ENCODE data around the gene PARD3. TPM values are rescaled to one million over a fixed set of nuclear protein-coding genes. Genes with fewer than 3 reads are reported as not detected.

PARD3 gene
- total and polyA plus RNA-seq, 2 experiments from 2014 or later: 47.2 to 59.7 TPM

GRCh38 chr10:34241226-34242000 is 573.7 kb downstream of the PARD3 start:
- Histone ChIP-seq H3K4me1 (ENCODE audit: insufficient read depth) (no peaks in the 10 kb centered on the region), H3K36me3 (replicated peaks; ENCODE audit: insufficient read depth, low read depth) (no peaks in the 10 kb centered on the region), H3K4me2 (no peak overlapping the region), H3K27ac (no peak overlapping the region), H3K27me3 (no peaks in the 10 kb centered on the region), H3K4me3 (no peak overlapping the region), H3K9me2 (replicated peaks; ENCODE audit: insufficient read depth) (no peaks in the 10 kb centered on the region), H3K9me3 (ENCODE audit: low read depth) (no peaks in the 10 kb centered on the region), H2AFZ (no peak overlapping the region), H4K20me1 (ENCODE audit: insufficient read depth, poor library complexity, severe bottlenecking) (no peaks in the 10 kb centered on the region), H3K79me2 (no peaks in the 10 kb centered on the region)
- 96% methylated on average over 9 of the region's 10 CpGs for WGBS (ENCODE audit: low lambda C conversion rate, missing lambda C conversion rate)
- DNase-seq (ENCODE audit: low spot score): no peak
- TF ChIP-seq, protein P1, sequence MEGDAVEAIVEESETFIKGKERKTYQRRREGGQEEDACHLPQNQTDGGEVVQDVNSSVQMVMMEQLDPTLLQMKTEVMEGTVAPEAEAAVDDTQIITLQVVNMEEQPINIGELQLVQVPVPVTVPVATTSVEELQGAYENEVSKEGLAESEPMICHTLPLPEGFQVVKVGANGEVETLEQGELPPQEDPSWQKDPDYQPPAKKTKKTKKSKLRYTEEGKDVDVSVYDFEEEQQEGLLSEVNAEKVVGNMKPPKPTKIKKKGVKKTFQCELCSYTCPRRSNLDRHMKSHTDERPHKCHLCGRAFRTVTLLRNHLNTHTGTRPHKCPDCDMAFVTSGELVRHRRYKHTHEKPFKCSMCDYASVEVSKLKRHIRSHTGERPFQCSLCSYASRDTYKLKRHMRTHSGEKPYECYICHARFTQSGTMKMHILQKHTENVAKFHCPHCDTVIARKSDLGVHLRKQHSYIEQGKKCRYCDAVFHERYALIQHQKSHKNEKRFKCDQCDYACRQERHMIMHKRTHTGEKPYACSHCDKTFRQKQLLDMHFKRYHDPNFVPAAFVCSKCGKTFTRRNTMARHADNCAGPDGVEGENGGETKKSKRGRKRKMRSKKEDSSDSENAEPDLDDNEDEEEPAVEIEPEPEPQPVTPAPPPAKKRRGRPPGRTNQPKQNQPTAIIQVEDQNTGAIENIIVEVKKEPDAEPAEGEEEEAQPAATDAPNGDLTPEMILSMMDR (IDR thresholded peaks at IDR 0.05; ENCODE audit: poor library complexity): no peak
- no peak for TF ChIP-seq EZH2 (IDR thresholded peaks at IDR 0.05; ENCODE audit: borderline replicate concordance)
- no peak for TF ChIP-seq EZH2phosphoT487 (IDR thresholded peaks at IDR 0.05; ENCODE audit: low read depth, severe bottlenecking, unreplicated experiment)

- Histone ChIP-seq H3K9me3 (ENCODE audit: low read depth) (no peaks in the 10 kb centered on the region), H3K9me2 (replicated peaks; ENCODE audit: insufficient read depth) (no peaks in the 10 kb centered on the region), H3K4me3 (no peak overlapping the region), H3K36me3 (replicated peaks; ENCODE audit: insufficient read depth, low read depth) (no peaks in the 10 kb centered on the region), H3K79me2 (no peaks in the 10 kb centered on the region), H3K4me2 (no peak overlapping the region), H4K20me1 (ENCODE audit: insufficient read depth, poor library complexity, severe bottlenecking) (no peaks in the 10 kb centered on the region), H3K4me1 (ENCODE audit: insufficient read depth) (no peaks in the 10 kb centered on the region), H2AFZ (no peak overlapping the region), H3K27ac (no peak overlapping the region), H3K27me3 (no peaks in the 10 kb centered on the region)
- DNase-seq (ENCODE audit: low spot score): no peak
- WGBS (ENCODE audit: low lambda C conversion rate, missing lambda C conversion rate): 88% methylated on average over 7 of the region's 7 CpGs
- TF ChIP-seq, protein P1 (IDR thresholded peaks at IDR 0.05; ENCODE audit: poor library complexity): no peak
- TF ChIP-seq EZH2phosphoT487 (IDR thresholded peaks at IDR 0.05; ENCODE audit: low read depth, severe bottlenecking, unreplicated experiment) (no peak), EZH2 (IDR thresholded peaks at IDR 0.05; ENCODE audit: borderline replicate concordance) (no peak)
These were observed 575.1 kb downstream of the PARD3 start for GRCh38 chr10:34240039-34240438.

DNA sequence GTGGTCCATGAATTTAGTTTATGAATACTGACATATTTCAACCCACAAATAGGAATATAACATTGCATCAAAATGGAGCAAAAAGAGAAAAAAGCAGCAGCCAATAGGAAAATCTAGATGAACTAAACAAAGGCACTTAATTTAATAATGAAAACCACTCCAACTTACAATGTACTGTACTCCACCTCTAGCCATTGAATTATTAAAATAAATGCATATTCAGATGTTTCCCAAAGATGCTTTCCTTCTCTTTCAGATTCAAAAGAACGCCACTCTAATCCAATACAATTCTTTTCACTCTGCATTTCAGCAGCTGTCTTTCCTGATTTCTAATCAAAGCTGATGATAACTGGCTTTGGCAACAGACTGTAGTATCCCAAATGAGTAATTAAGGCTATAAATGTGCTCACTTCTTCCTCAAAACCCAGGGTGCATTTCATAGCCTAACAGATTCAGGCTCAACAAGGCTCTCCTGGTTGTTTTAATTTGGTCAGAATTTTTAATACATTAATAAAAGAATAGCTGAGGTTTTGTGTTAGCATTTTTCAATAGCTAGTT is 577.1 kb downstream of the PARD3 start:
- Histone ChIP-seq H3K36me3 (replicated peaks; ENCODE audit: insufficient read depth, low read depth) (no peaks in the 10 kb centered on the region), H3K9me3 (ENCODE audit: low read depth) (no peaks in the 10 kb centered on the region), H3K9me2 (replicated peaks; ENCODE audit: insufficient read depth) (no peaks in the 10 kb centered on the region), H3K4me3 (no peak overlapping the region), H4K20me1 (ENCODE audit: insufficient read depth, poor library complexity, severe bottlenecking) (peaks cover 3% of the 10 kb centered on the region), H3K27ac (no peak overlapping the region), H2AFZ (no peak overlapping the region), H3K4me1 (ENCODE audit: insufficient read depth) (no peaks in the 10 kb centered on the region), H3K79me2 (no peaks in the 10 kb centered on the region), H3K4me2 (no peak overlapping the region), H3K27me3 (no peaks in the 10 kb centered on the region)
- WGBS (ENCODE audit: low lambda C conversion rate, missing lambda C conversion rate): 81% methylated on average over 1 of the region's 1 CpG
- TF ChIP-seq EZH2 (IDR thresholded peaks at IDR 0.05; ENCODE audit: borderline replicate concordance) (no peak), EZH2phosphoT487 (IDR thresholded peaks at IDR 0.05; ENCODE audit: low read depth, severe bottlenecking, unreplicated experiment) (no peak)
- TF ChIP-seq, protein P1 (IDR thresholded peaks at IDR 0.05; ENCODE audit: poor library complexity): no peak
- DNase-seq (ENCODE audit: low spot score): no peak
